ENCODE measurements around the gene TM9SF2.

DNA sequence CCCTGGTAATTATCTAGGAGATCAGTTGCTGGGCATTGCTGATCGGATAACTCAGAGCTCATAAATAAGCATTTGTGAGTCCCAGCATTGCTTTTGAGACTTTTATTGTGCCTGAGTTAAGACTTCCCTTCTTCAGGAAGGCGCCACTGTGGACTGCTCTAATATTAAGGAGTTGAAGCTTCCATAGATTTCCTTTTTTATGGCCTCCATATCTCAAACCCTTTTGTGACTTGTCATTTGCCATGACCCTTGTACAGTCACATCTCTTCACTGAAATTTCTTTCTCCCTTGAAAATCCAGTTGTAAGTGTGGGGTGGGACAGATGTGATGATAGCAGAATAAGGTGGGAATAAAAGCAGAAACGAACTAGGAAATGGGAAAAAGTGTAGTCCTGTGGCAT, 6.3 kb downstream of the TM9SF2 start:
- TF ChIP-seq, protein P1, sequence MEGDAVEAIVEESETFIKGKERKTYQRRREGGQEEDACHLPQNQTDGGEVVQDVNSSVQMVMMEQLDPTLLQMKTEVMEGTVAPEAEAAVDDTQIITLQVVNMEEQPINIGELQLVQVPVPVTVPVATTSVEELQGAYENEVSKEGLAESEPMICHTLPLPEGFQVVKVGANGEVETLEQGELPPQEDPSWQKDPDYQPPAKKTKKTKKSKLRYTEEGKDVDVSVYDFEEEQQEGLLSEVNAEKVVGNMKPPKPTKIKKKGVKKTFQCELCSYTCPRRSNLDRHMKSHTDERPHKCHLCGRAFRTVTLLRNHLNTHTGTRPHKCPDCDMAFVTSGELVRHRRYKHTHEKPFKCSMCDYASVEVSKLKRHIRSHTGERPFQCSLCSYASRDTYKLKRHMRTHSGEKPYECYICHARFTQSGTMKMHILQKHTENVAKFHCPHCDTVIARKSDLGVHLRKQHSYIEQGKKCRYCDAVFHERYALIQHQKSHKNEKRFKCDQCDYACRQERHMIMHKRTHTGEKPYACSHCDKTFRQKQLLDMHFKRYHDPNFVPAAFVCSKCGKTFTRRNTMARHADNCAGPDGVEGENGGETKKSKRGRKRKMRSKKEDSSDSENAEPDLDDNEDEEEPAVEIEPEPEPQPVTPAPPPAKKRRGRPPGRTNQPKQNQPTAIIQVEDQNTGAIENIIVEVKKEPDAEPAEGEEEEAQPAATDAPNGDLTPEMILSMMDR (IDR thresholded peaks at IDR 0.05; ENCODE audit: insufficient read depth, low read length): no peak
- no peak for TF ChIP-seq GABPA (IDR thresholded peaks at IDR 0.05; ENCODE audit: low read depth)
- no peak for TF ChIP-seq POLR2AphosphoS5 (IDR thresholded peaks at IDR 0.05; ENCODE audit: low read depth)
- TF ChIP-seq, protein P2, sequence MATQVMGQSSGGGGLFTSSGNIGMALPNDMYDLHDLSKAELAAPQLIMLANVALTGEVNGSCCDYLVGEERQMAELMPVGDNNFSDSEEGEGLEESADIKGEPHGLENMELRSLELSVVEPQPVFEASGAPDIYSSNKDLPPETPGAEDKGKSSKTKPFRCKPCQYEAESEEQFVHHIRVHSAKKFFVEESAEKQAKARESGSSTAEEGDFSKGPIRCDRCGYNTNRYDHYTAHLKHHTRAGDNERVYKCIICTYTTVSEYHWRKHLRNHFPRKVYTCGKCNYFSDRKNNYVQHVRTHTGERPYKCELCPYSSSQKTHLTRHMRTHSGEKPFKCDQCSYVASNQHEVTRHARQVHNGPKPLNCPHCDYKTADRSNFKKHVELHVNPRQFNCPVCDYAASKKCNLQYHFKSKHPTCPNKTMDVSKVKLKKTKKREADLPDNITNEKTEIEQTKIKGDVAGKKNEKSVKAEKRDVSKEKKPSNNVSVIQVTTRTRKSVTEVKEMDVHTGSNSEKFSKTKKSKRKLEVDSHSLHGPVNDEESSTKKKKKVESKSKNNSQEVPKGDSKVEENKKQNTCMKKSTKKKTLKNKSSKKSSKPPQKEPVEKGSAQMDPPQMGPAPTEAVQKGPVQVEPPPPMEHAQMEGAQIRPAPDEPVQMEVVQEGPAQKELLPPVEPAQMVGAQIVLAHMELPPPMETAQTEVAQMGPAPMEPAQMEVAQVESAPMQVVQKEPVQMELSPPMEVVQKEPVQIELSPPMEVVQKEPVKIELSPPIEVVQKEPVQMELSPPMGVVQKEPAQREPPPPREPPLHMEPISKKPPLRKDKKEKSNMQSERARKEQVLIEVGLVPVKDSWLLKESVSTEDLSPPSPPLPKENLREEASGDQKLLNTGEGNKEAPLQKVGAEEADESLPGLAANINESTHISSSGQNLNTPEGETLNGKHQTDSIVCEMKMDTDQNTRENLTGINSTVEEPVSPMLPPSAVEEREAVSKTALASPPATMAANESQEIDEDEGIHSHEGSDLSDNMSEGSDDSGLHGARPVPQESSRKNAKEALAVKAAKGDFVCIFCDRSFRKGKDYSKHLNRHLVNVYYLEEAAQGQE (IDR thresholded peaks at IDR 0.05; ENCODE audit: insufficient replicate concordance, low read depth): no peak

All from HL-60 (cell line).